Kidney (tissue), 14 donors: ENCODE results near the gene CYP2C18. TPM values are rescaled to one million over a fixed set of nuclear protein-coding genes. Genes with fewer than 3 reads are reported as not detected.
"Not testable (repeated sequence)": the region's sequence is repeated elsewhere in the genome, so short reads cannot be mapped to it uniquely, and the experiment has no call there.

ENCODE experiments used
- DNase-seq, 5 donors: peaks; one replicate each; pipeline ENCODE4 v3.0.0-alpha.2; 2013 to 2020
- FAIRE-seq: peaks from 2 replicates; lab custom pipeline; 2012; peaks lifted over from hg19 to GRCh38; lab: Jason Lieb, UNC
- H3K27ac ChIP-seq, 2 donors: one replicate each; pipeline ENCODE4 v1.7.0; 2013; ENCODE audit warnings: low read depth in 2 of 2, low read length in 2 of 2, inconsistent platforms in 1 of 2
- H3K27me3 ChIP-seq: one replicate; pipeline ENCODE4 v1.7.1; 2013; ENCODE audit warnings: low read length, inconsistent platforms; ENCODE audit not compliant: control insufficient read depth, insufficient read depth
- H3K36me3 ChIP-seq, 3 donors: one replicate each; pipeline versions ENCODE4 v1.7.0 to v1.7.1; 2013; ENCODE audit warnings: low read length in 3 of 3, control low read depth in 1 of 3, inconsistent platforms in 1 of 3; ENCODE audit not compliant: insufficient read depth in 3 of 3, control insufficient read depth in 2 of 3
- H3K4me1 ChIP-seq, 3 donors: one replicate each; pipeline versions ENCODE4 v1.7.0 to v1.7.1; 2013; ENCODE audit warnings: low read length in 3 of 3, inconsistent platforms in 1 of 3, low read depth in 1 of 3; ENCODE audit not compliant: control insufficient read depth in 2 of 3, insufficient read depth in 2 of 3
- H3K4me3 ChIP-seq, 3 donors: one replicate each; pipeline versions ENCODE4 v1.7.0 to v1.8.1; 2013; ENCODE audit warnings: low read length in 3 of 3, control low read depth in 1 of 3, inconsistent platforms in 1 of 3
- H3K9ac ChIP-seq, 3 donors: one replicate each; pipeline versions ENCODE4 v1.7.0 to v1.7.1; 2013; ENCODE audit warnings: low read length in 3 of 3, control low read depth in 1 of 3, inconsistent platforms in 1 of 3
- H3K9me3 ChIP-seq, 3 donors: one replicate each; pipeline versions ENCODE4 v1.7.0 to v1.7.1; 2013; ENCODE audit warnings: low read length in 3 of 3, control low read depth in 1 of 3, inconsistent platforms in 1 of 3; ENCODE audit not compliant: control insufficient read depth in 2 of 3, insufficient read depth in 1 of 3
- intact Hi-C: fragments of 100-400 bp; cut with DNase I; formaldehyde crosslinking; loops from one replicate; pipeline ENCODE4 v1.11.1; 2022
- polyA plus RNA-seq: library from polyadenylated mRNA; stranded (reverse); fragments of 350-450 nt; fragmentation: Illumina TruSeq; extraction: RNeasy Lipid Tissue Mini Kit (QIAGEN cat#74804); gene quantifications from one replicate; pipeline ENCODE4 v1.2.3, GENCODE V29; 2014; ENCODE audit warnings: low read depth, low replicate concordance; ENCODE audit not compliant: insufficient read depth
- total RNA-seq: library from RNA; stranded (reverse); fragmentation: NEBNext Ultra II Directional; extraction: Animal tissue kit (Norgen Biotek cat#: 25700); gene quantifications from one replicate; pipeline ENCODE4 v1.2.1, GENCODE V29; 2021
- TF ChIP-seq, protein P1 (sequence below): IDR thresholded peaks from 3 replicates; pipeline ENCODE4 v1.5.1; 2012; ENCODE audit warnings: mild to moderate bottlenecking, moderate library complexity, borderline replicate concordance; ENCODE audit not compliant: insufficient read depth; ENCODE audit errors: extremely low read depth
- donor health status: control.
- donor health status: control.
- donor health status: control.
- donor health status: control.
- donor health status: control.
- donor health status: DM: yes; HTN: yes; CAD: no.
- donor health status: Normal renal cell carcinoma (clear cell type).

The CYP2C18 gene
- total and polyA plus RNA-seq, 2 donors from 2014 or later, result 0.22 to 2.2 TPM

DNA sequence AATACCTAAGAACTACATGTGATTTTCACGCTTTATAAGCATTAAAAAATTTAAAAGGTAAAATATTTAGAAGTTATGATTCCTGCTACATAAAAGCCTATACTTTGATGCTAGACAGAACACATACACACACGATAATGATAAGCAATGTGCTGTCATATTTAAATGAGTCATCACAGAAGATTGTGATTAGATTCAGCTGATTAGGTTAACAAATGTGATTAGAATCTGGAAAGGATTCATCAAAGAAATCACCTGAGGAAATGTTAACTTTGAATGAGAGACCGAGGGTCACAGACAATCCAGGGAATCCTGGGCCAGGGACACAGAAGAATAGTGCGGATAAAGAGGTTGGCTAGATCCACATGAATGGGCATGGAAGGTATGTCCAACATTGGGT, 42.0 kb upstream of the CYP2C18 start:
- no peak for DNase-seq
- no peak overlapping the region for H3K27ac ChIP-seq
- FAIRE-seq, result no peak

DNA sequence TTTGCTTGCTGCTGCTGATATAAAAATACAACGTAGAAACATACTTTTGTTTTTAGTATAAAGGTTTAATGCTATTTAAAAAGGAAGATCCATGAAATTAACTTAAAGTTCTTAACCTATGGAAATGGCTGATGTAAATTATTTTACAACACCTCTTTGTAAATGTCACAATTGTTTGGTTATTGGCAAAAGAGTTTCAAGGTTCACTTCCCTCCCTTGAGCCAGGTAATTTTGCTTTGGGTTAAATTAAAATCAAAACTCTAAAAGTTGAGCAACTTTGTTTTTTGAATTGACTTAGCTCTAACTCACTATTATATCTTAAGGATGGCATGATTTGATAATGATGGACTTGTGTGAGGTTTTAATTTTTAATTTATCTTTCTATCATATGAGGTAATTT, 39.2 kb upstream of the CYP2C18 start:
- DNase-seq (no peak), FAIRE-seq (no peak)
- Histone ChIP-seq H3K27me3 (no peaks in the 10 kb centered on the region), H3K4me1 (no peaks in the 10 kb centered on the region), H3K27ac (no peak overlapping the region), H3K9me3 (no peaks in the 10 kb centered on the region), H3K36me3 (no peaks in the 10 kb centered on the region), H3K9ac (no peak overlapping the region), H3K4me3 (no peak overlapping the region)
- TF ChIP-seq, protein P1, sequence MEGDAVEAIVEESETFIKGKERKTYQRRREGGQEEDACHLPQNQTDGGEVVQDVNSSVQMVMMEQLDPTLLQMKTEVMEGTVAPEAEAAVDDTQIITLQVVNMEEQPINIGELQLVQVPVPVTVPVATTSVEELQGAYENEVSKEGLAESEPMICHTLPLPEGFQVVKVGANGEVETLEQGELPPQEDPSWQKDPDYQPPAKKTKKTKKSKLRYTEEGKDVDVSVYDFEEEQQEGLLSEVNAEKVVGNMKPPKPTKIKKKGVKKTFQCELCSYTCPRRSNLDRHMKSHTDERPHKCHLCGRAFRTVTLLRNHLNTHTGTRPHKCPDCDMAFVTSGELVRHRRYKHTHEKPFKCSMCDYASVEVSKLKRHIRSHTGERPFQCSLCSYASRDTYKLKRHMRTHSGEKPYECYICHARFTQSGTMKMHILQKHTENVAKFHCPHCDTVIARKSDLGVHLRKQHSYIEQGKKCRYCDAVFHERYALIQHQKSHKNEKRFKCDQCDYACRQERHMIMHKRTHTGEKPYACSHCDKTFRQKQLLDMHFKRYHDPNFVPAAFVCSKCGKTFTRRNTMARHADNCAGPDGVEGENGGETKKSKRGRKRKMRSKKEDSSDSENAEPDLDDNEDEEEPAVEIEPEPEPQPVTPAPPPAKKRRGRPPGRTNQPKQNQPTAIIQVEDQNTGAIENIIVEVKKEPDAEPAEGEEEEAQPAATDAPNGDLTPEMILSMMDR, result no peak
- intact Hi-C loops, result no loop called here

More for the DNA sequence above, 42.0 kb upstream of the CYP2C18 start:
- intact Hi-C loops, result no loop called here
- no peaks in the 10 kb centered on the region for H3K27me3 ChIP-seq
- TF ChIP-seq, protein P1, result no peak
- H3K4me1 ChIP-seq, result no peaks in the 10 kb centered on the region
- no peak overlapping the region for H3K9ac ChIP-seq
- H3K36me3 ChIP-seq, result no peaks in the 10 kb centered on the region
- peaks cover 0 to 3% (median 0%) of the 10 kb centered on the region in 3 donors for H3K9me3 ChIP-seq
- H3K4me3 ChIP-seq, result no peak overlapping the region

DNA sequence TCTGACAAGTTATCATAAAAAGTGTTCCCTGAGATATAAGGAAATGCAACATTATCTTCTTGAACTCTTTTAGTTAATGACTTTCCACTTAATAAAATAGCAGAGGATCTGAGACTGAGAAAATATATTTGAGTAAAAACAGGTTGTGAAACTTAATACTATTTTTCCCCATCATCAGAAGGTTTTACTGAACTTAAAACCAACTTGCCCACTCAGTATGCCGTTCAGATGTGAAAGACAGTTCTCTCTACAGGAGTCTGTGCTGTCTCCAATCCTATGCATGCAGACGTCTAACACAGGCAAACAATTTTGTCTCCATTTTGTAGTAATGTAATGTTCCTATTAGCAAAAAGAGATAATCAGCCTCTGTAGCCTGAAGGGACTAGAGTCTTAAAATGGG, 38.2 kb upstream of the CYP2C18 start:
- Histone ChIP-seq H3K27me3 (no peaks in the 10 kb centered on the region), H3K9ac (no peak overlapping the region), H3K9me3 (no peaks in the 10 kb centered on the region), H3K4me1 (no peaks in the 10 kb centered on the region), H3K36me3 (no peaks in the 10 kb centered on the region), H3K27ac (no peak overlapping the region), H3K4me3 (no peak overlapping the region)
- intact Hi-C loops, result no loop called here
- TF ChIP-seq, protein P1, result no peak
- FAIRE-seq, result no peak
- peak in 2 of 5 donors; percentile 25 to 26 for DNase-seq

DNA sequence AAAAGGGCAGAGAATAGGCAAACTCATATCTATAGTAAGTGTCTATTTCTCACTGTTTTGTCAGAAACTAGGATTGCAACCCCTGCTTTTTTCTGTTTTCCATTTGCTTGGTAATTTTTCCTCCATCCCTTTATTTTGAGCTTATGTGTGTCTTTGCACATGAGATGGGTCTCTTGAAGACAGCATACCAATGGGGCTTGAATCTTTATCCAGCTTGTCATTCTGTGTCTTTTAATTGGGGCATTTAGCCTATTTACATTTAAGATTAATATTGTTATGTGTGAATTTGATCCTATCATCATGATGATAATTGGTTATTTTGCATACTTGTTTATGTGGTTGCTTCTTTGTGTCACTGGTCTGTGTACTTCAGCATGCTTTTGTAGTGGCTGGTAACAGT, 28.3 kb upstream of the CYP2C18 start:
- H3K27me3 ChIP-seq, H3K36me3 ChIP-seq, H3K4me3 ChIP-seq, intact Hi-C loops, FAIRE-seq, H3K9ac ChIP-seq, H3K27ac ChIP-seq, H3K4me1 ChIP-seq, DNase-seq: not testable (repeated sequence)
- H3K9me3 ChIP-seq, result peaks cover 0 to 12% (median 0%) of the 10 kb centered on the region in 3 donors

DNA sequence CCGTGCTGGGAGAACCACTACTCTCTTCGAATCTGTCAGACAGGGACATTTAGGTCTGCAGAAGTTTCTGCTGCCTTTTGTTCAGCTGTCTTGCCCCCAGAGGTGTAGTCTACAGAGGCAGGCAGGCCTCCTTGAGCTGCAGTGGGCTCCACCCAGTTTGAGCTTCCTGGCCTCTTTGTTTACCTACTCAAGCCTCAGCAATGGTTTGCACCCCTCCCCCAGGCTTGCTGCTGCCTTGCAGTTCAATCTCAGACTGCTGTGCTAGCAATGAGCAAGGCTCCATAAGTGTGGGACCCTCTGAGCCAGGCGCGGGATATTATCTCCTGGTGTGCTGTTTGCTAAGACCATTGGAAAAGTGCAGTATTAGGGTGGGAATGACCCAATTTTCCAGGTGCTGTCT, 20.5 kb upstream of the CYP2C18 start:
- H3K36me3 ChIP-seq, DNase-seq, H3K4me1 ChIP-seq, H3K9ac ChIP-seq, H3K4me3 ChIP-seq, H3K27me3 ChIP-seq, H3K27ac ChIP-seq, H3K9me3 ChIP-seq, FAIRE-seq, intact Hi-C loops: not testable (repeated sequence)
